Trophoblast cell (in vitro differentiated cells and primary cell): Measurements from ENCODE around the gene UBL4B.
A peak's percentile ranks its signal among the peaks of the same experiment; 100 is the strongest.

Experiments used
- DNase-seq, 2 donors: peaks; one replicate each; pipeline ENCODE4 v3.0.0-alpha.2; 2016
- H2AFZ ChIP-seq: 2 replicates; pipeline ENCODE4 v1.6.1; 2013; ENCODE audit warnings: low read length, moderate library complexity, mild to moderate bottlenecking; ENCODE audit not compliant: insufficient read depth, poor library complexity
- H2AK5ac ChIP-seq: 2 replicates; pipeline ENCODE4 v1.6.1; 2013; ENCODE audit warnings: mild to moderate bottlenecking, low read length
- H2BK120ac ChIP-seq: 2 replicates; pipeline ENCODE4 v1.6.1; 2013; ENCODE audit warnings: low read length, mild to moderate bottlenecking, moderate library complexity; ENCODE audit not compliant: insufficient read depth, poor library complexity
- H2BK12ac ChIP-seq: 2 replicates; pipeline ENCODE4 v1.6.1; 2013; ENCODE audit warnings: mild to moderate bottlenecking, low read length, moderate library complexity
- H2BK5ac ChIP-seq: 2 replicates; pipeline ENCODE4 v1.6.1; 2013; ENCODE audit warnings: low read length, low read depth, moderate library complexity, mild to moderate bottlenecking; ENCODE audit not compliant: poor library complexity
- H3K14ac ChIP-seq: 2 replicates; pipeline ENCODE4 v1.6.1; 2013; ENCODE audit warnings: mild to moderate bottlenecking, low read length
- H3K18ac ChIP-seq: 2 replicates; pipeline ENCODE4 v1.6.1; 2013; ENCODE audit warnings: mild to moderate bottlenecking, low read length
- H3K23ac ChIP-seq: 2 replicates; pipeline ENCODE4 v1.6.1; 2013; ENCODE audit warnings: low read length
- H3K27ac ChIP-seq: 2 replicates; pipeline ENCODE4 v1.5.1; 2013; ENCODE audit warnings: low read depth, mild to moderate bottlenecking, inconsistent platforms, low read length, moderate library complexity
- H3K27me3 ChIP-seq: 2 replicates; pipeline ENCODE4 v1.6.1; 2013; ENCODE audit warnings: inconsistent platforms, mild to moderate bottlenecking, low read length, moderate library complexity; ENCODE audit not compliant: insufficient read depth
- H3K36me3 ChIP-seq, 2 experiments: 1 replicate in 1 of 2; 2 replicates in 1 of 2; pipeline ENCODE4 v1.6.1; 2013; ENCODE audit warnings: low read length in 2 of 2, mild to moderate bottlenecking in 2 of 2, moderate library complexity in 1 of 2; ENCODE audit not compliant: insufficient read depth in 2 of 2, control insufficient read depth in 1 of 2
- H3K4ac ChIP-seq: 2 replicates; pipeline ENCODE4 v1.6.1; 2013; ENCODE audit warnings: low read depth, mild to moderate bottlenecking, low read length, moderate library complexity
- H3K4me1 ChIP-seq, 2 experiments: 1 replicate in 1 of 2; 2 replicates in 1 of 2; pipeline ENCODE4 v1.6.1; 2013; ENCODE audit warnings: low read length in 2 of 2, mild to moderate bottlenecking in 2 of 2, moderate library complexity in 1 of 2; ENCODE audit not compliant: insufficient read depth in 2 of 2, control insufficient read depth in 1 of 2
- H3K4me2 ChIP-seq: 2 replicates; pipeline ENCODE4 v1.6.1; 2013; ENCODE audit warnings: inconsistent platforms, mild to moderate bottlenecking, low read length, moderate library complexity
- H3K4me3 ChIP-seq: 2 replicates; pipeline ENCODE4 v1.5.1; 2013; ENCODE audit warnings: mild to moderate bottlenecking, low read depth, low read length, inconsistent platforms
- H3K79me1 ChIP-seq: one replicate; pipeline ENCODE4 v1.6.1; 2013; ENCODE audit warnings: low read length
- H3K79me2 ChIP-seq: 2 replicates; pipeline ENCODE4 v1.6.1; 2013; ENCODE audit warnings: low read length, mild to moderate bottlenecking; ENCODE audit not compliant: control insufficient read depth, insufficient read depth, poor library complexity
- H3K9ac ChIP-seq: 2 replicates; pipeline ENCODE4 v1.6.1; 2013; ENCODE audit warnings: mild to moderate bottlenecking, low read length
- H3K9me3 ChIP-seq: 2 replicates; pipeline ENCODE4 v1.6.1; 2013; ENCODE audit warnings: low read depth, mild to moderate bottlenecking, control low read depth, inconsistent platforms, low read length; ENCODE audit not compliant: insufficient read depth
- H4K12ac ChIP-seq: 2 replicates; pipeline ENCODE4 v1.6.1; 2013; ENCODE audit warnings: low read depth, mild to moderate bottlenecking, low read length, moderate library complexity
- H4K8ac ChIP-seq: 2 replicates; pipeline ENCODE4 v1.6.1; 2013; ENCODE audit warnings: low read depth, mild to moderate bottlenecking, low read length, moderate library complexity
- H4K91ac ChIP-seq: one replicate; pipeline ENCODE4 v1.6.1; 2013; ENCODE audit warnings: low read depth, mild to moderate bottlenecking, low read length, moderate library complexity
- WGBS: extraction: QIAGEN DNeasy Blood & Tissue Kit; methylation state at CpG from one replicate; pipeline ENCODE4 v1.1.7; 2013; ENCODE audit warnings: missing lambda C conversion rate; ENCODE audit not compliant: insufficient read length, insufficient coverage; ENCODE audit errors: extremely low coverage; 5-methylcytosine and 5-hydroxymethylcytosine counted together

UBL4B gene

DNA sequence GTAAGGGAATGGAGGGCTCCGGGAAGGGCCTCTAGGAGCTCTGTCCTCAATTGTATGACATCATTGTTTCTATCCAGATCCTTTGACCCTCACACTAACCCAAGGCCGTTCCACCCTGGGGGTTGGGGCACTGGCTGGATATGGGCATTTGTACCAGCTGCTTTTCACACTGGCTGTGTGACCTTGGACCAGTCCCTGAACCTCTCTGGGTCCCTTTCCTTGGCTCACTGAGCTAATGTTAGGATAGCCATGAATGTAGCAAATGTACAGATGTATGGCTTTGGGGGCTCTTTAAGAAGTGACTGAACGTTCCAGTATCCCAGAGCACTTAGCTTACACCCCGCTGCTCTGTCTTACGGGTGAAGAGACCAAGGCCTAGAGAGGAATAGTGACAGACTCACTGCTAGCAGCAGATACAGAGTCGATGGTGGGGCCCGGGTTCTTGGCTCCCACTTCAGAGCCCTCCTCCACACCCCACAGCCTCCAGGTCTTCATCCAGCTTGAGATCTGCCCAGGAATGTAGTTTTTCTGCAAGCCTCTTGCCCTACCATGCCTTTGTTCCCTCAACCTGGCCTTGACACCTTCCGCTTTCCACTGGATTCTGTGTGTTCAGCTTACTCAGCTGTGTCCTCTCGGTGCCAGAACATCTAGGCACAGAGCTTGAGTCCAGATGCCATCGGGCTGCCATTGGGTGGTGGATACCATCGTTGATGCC, 14.6 kb upstream of the UBL4B start:
- Histone ChIP-seq H4K8ac (no peak overlapping the region), H3K79me2 (no peaks in the 10 kb centered on the region), H2BK120ac (no peak overlapping the region), H3K23ac (no peak overlapping the region), H4K12ac (no peak overlapping the region), H3K18ac (no peak overlapping the region), H3K79me1 (peaks cover 2% of the 10 kb centered on the region), H3K4me3 (peak overlapping the region; percentile 3), H3K4me2 (peak overlapping the region; percentile 25), H3K36me3 (no peaks in the 10 kb centered on the region), H3K27ac (no peak overlapping the region), H3K9me3 (peaks cover 16% of the 10 kb centered on the region), H3K4me1 (peaks cover 25 to 27% of the 10 kb centered on the region in 2 experiments), H3K27me3 (peaks cover 8% of the 10 kb centered on the region), H2BK12ac (no peak overlapping the region), H4K91ac (peak overlapping the region; percentile 1), H2AK5ac (no peak overlapping the region), H2AFZ (no peak overlapping the region), H2BK5ac (no peak overlapping the region), H3K4ac (no peak overlapping the region), H3K14ac (no peak overlapping the region), H3K9ac (peak overlapping the region; percentile 9)
- WGBS = no CpG with 5 or more reads among the region's 11 CpGs
- peak in 1 of 2 donors; percentile 46 for DNase-seq

DNA sequence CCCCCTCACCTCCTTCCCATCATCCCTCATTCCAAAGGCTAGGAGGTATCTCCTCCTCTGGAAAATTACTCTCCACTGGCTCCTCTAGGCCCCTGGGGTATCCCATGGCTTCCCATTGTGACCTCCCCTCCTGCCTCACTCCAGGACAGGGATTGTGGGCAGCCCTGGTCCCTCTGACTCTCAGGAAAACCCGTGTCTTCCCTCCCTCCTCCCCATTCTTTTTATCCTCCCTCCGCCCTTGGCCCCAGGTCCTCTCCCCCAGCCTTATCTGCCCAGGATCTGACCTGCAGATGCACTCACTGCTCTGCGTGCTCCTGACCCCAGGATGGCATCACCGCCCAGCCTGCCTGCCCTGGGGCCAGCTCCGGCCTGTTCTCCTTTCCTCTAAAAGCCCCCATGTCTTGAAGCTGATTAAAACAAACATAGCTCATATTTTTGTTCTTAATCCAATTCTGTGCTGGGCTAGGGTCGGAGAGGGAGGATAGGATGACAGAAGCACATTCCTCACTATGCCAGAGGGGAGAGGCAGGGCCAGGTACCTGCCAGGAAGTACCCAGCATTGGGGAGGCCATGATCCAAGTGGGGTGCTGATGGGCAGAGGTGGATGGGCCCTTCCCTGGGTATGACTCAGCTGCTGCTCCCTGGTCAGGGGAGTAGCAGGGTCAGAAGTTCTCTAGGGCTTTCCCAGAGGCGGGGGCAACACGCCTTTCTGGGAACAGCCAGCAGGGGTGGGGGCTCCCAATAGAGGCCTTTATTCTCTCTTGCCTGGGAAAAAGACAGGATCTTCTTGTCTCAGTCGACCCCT, 13.8 kb upstream of the UBL4B start:
- Histone ChIP-seq H2BK5ac (no peak overlapping the region), H2BK12ac (peak overlapping the region; percentile 25), H2AK5ac (peak overlapping the region; percentile 17), H3K9me3 (peaks cover 19% of the 10 kb centered on the region), H3K14ac (no peak overlapping the region), H3K79me2 (no peaks in the 10 kb centered on the region), H3K27ac (peak overlapping the region; percentile 12), H3K9ac (no peak overlapping the region), H4K91ac (peak overlapping the region; percentile 1), H3K4ac (no peak overlapping the region), H4K12ac (no peak overlapping the region), H3K79me1 (peaks cover 2% of the 10 kb centered on the region), H4K8ac (no peak overlapping the region), H3K18ac (no peak overlapping the region), H3K4me2 (peak overlapping the region; percentile 25), H3K36me3 (no peaks in the 10 kb centered on the region), H3K23ac (no peak overlapping the region), H3K4me3 (peak overlapping the region; percentile 3), H2BK120ac (no peak overlapping the region), H3K27me3 (peaks cover 8% of the 10 kb centered on the region), H2AFZ (no peak overlapping the region), H3K4me1 (peaks cover 25 to 27% of the 10 kb centered on the region in 2 experiments)
- DNase-seq = peak; percentile 23 to 50
- WGBS = no CpG with 5 or more reads among the region's 9 CpGs

DNA sequence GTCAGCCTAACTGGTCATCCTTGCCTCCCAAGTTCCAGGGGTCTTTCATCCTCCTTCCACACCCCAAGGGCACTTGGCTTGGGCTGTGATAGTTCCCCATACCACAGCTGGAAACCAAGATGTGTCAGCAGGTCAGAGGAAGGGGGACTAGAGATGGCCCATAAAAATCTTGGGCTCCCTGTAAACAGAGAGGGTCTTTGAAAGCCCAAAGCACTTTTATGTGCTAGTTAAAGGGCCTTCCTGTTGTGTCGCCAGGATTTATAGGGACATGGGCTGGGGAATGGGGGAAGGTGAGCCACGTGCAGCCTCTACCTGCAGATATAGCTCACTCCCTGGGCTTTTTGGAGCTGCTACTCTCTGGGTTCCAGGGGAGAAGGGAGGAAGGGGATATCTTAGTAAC, 11.9 kb upstream of the UBL4B start:
- H4K8ac ChIP-seq = no peak overlapping the region
- no peak overlapping the region for H2BK5ac ChIP-seq
- no peak overlapping the region for H3K4ac ChIP-seq
- H2BK120ac ChIP-seq = no peak overlapping the region
- no peak overlapping the region for H3K4me3 ChIP-seq
- H3K79me1 ChIP-seq = peaks cover 2% of the 10 kb centered on the region
- no peak overlapping the region for H3K4me2 ChIP-seq
- no peaks in the 10 kb centered on the region for H3K79me2 ChIP-seq
- peaks cover 25 to 27% of the 10 kb centered on the region in 2 experiments for H3K4me1 ChIP-seq
- no peak overlapping the region for H3K18ac ChIP-seq
- no peak overlapping the region for H3K23ac ChIP-seq
- H2AK5ac ChIP-seq = no peak overlapping the region
- H2AFZ ChIP-seq = no peak overlapping the region
- H3K9ac ChIP-seq = no peak overlapping the region
- no peak overlapping the region for H4K12ac ChIP-seq
- no peak overlapping the region for H3K14ac ChIP-seq
- H3K9me3 ChIP-seq = peaks cover 3% of the 10 kb centered on the region
- no peak overlapping the region for H2BK12ac ChIP-seq
- no peak for DNase-seq
- H4K91ac ChIP-seq = no peak overlapping the region
- no peak overlapping the region for H3K27ac ChIP-seq
- H3K27me3 ChIP-seq = no peaks in the 10 kb centered on the region
- no CpG with 5 or more reads among the region's 2 CpGs for WGBS
- no peaks in the 10 kb centered on the region for H3K36me3 ChIP-seq

DNA sequence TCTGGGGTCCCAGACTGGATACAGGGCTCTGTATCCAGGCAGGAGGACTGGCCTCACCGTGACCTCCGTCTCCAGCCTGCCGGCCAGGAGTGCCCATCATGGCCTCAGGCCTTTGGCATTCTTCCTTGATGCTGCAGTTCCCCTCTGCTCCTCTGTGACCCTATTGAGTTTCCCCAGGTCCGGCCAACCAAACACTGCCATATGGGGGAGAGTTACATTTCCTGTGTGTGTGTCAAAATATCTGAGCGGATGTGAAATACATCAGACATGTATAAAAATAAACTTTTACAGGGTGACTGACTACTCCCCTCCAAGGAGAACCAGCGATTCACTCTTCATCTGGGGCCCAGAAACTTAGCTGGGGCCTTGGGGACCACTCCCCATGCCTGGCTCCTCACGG, 10.2 kb upstream of the UBL4B start:
- H3K4ac ChIP-seq = no peak overlapping the region
- H3K9me3 ChIP-seq = peaks cover 3% of the 10 kb centered on the region
- no CpG with 5 or more reads among the region's 7 CpGs for WGBS
- H3K14ac ChIP-seq = no peak overlapping the region
- no peaks in the 10 kb centered on the region for H3K27me3 ChIP-seq
- no peak overlapping the region for H2BK120ac ChIP-seq
- no peak overlapping the region for H4K91ac ChIP-seq
- no peak overlapping the region for H4K12ac ChIP-seq
- H3K4me3 ChIP-seq = no peak overlapping the region
- no peak overlapping the region for H2BK12ac ChIP-seq
- no peak overlapping the region for H2BK5ac ChIP-seq
- H2AFZ ChIP-seq = no peak overlapping the region
- H3K36me3 ChIP-seq = no peaks in the 10 kb centered on the region
- H3K18ac ChIP-seq = no peak overlapping the region
- peaks cover 18 to 19% of the 10 kb centered on the region in 2 experiments for H3K4me1 ChIP-seq
- no peak for DNase-seq
- H3K23ac ChIP-seq = no peak overlapping the region
- H2AK5ac ChIP-seq = no peak overlapping the region
- no peak overlapping the region for H4K8ac ChIP-seq
- no peak overlapping the region for H3K4me2 ChIP-seq
- H3K9ac ChIP-seq = no peak overlapping the region
- H3K79me1 ChIP-seq = peaks cover 2% of the 10 kb centered on the region
- H3K79me2 ChIP-seq = no peaks in the 10 kb centered on the region
- no peak overlapping the region for H3K27ac ChIP-seq
